Measurements from ENCODE around the gene MIEF1. TPM values are rescaled to one million over a fixed set of nuclear protein-coding genes. Genes with fewer than 3 reads are reported as not detected.

MIEF1 gene
- total and polyA plus RNA-seq, 8 donors = 16.1 to 28.5 (median 25.4) TPM

GRCh38 chr22:39470451-39471291, 31.4 kb upstream of the MIEF1 start:
- no peak for ATAC-seq
- peaks cover 0 to 11% of the 10 kb centered on the region in 2 donors for H3K27me3 ChIP-seq
- no peak overlapping the region for H3K4me3 ChIP-seq
- TF ChIP-seq CTCF (IDR thresholded peaks at IDR 0.05) = no peak
- H3K27ac ChIP-seq = peak overlapping the region; percentile 69 to 71
- no peaks in the 10 kb centered on the region for H3K36me3 ChIP-seq
- intact Hi-C loops (cut with DNase I) = no loop called here
- no peak for DNase-seq
- no peaks in the 10 kb centered on the region for H3K9me3 ChIP-seq
- H3K4me1 ChIP-seq = peaks cover 10 to 50% of the 10 kb centered on the region in 2 donors

DNA sequence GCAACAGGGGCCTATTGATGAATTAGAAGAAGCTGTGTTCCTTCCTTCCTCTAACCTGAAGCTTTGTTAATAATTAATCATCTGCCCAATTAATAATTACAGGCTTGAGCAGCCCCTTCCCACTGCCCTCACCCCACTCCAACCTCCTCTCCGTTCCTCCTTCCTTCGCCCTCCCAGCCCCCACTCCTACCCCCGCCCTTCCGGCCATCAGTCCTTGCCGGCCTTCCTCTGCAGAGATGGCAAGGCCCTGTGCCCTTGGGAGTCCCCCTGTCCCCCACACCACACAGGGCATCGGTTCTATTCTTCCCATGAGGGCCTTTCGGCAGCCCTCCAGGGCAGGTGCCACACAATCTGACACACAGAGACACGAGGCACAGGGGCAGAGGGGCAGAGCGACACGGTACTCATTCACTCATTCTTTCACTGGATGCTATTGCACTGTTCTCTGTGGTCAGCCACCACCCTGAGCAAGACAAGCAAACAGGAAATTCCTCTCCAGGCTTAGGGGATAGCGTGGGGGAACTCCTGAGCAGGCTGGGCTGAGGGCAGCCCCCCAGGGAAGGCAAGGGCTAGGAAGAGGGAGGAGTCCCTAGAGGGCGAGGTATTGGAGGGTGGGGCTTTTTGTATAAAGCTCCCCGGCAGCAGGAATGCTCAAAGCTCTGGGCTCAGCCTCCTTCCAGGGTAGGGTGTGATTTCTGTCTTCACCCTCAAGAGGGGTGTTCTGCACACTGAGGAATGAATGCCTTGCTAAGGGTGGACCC, 30.5 kb upstream of the MIEF1 start:
- H3K4me1 ChIP-seq = peaks cover 10 to 50% of the 10 kb centered on the region in 2 donors
- no peak for TF ChIP-seq CTCF (IDR thresholded peaks at IDR 0.05)
- peak overlapping the region; percentile 69 to 71 for H3K27ac ChIP-seq
- H3K4me3 ChIP-seq = no peak overlapping the region
- H3K9me3 ChIP-seq = no peaks in the 10 kb centered on the region
- DNase-seq (no peak), ATAC-seq (peak; percentile 53)
- intact Hi-C loops (cut with DNase I) = no loop called here
- H3K36me3 ChIP-seq = no peaks in the 10 kb centered on the region
- peaks cover 0 to 11% of the 10 kb centered on the region in 2 donors for H3K27me3 ChIP-seq

DNA sequence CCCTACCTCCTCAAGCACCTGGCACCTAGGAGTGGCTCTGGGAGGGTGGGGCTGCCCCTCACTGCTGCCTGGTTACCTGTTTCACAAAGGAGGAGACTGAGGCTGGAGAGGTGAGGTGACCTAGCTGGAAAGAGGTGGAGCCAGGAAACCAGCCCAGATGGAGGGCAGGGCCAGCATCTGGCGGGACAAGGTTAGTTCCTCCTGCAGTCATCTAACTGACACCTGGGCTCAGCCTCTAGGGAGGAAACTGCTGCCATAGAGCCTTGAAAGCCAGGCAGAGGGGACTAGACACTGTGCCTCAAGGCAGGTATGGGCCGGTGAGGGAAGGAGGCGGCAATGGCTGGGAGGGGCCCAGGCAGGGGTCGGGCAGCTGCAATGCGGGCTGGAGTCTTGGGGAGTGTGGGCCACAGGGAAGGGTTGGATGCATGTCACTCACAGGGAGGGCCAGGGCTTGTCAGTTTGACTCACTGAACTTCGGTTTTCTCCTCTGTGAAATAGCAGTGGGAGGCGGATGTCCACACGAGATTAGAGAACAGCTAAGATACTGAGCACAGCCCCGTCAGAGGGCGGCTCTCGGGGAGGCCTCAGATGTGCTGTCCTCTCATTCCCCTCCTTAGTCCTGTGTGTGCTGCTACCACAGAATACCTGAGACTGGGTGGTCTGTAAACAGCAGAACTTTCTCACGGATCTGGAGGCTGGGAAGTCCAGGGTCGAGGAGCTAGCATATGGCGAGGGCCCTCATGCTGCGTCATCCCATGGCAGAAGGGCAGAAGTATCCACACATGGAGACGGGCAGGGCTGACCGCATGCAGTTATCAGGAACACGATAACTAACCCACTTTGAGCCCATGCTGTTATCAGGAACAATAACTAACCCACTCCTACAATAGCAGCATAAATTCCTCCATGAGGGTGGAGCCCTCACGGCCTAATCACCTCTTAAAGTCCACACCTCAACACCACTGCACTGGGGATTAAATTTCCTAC, 29.2 kb upstream of the MIEF1 start:
- H3K9me3 ChIP-seq = no peaks in the 10 kb centered on the region
- DNase-seq (peak in 1 of 4 donors; percentile 78), ATAC-seq (peak; percentile 90)
- H3K27me3 ChIP-seq = peaks cover 0 to 11% of the 10 kb centered on the region in 2 donors
- H3K4me1 ChIP-seq = peaks cover 10 to 50% of the 10 kb centered on the region in 2 donors
- TF ChIP-seq CTCF (IDR thresholded peaks at IDR 0.05) = no peak
- intact Hi-C loops (cut with DNase I) = no loop called here
- peak overlapping the region; percentile 69 to 71 for H3K27ac ChIP-seq
- no peaks in the 10 kb centered on the region for H3K36me3 ChIP-seq
- no peak overlapping the region for H3K4me3 ChIP-seq

DNA sequence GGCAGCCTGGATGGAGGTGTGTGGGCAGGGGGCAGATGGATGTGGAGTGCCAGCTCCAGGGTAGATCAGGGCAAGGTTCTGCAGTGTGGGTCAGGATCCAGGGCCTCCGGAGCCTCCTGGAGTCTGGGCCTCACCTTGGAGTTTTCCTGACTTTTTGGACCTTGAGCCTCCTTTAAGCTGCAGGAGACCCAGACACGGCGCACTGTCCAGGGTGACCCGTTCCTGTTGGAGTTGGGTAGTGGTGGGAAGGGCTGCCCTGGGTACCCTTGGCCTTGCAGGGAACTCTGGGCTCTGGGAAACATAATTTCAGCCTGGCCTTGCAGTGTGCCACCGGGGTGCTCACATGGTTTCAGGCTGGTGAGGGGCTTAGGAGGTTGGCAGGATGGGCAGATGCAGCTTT, 28.2 kb upstream of the MIEF1 start:
- Histone ChIP-seq H3K9me3 (no peaks in the 10 kb centered on the region), H3K27ac (no peak overlapping the region), H3K4me3 (no peak overlapping the region), H3K27me3 (peaks cover 0 to 11% of the 10 kb centered on the region in 2 donors), H3K36me3 (no peaks in the 10 kb centered on the region), H3K4me1 (peaks cover 10 to 42% of the 10 kb centered on the region in 2 donors)
- intact Hi-C loops (cut with DNase I) = no loop called here
- ATAC-seq (no peak), DNase-seq (no peak)
- TF ChIP-seq CTCF (IDR thresholded peaks at IDR 0.05) = no peak
